HepG2 (cell line): ENCODE data around the gene SGPP1. TPM values are rescaled to one million over a fixed set of nuclear protein-coding genes. Genes with fewer than 3 reads are reported as not detected.

Experiments
- ARNTL ChIP-seq: sonication (generic); formaldehyde crosslinking; IDR thresholded peaks from 2 replicates; pipeline ENCODE4 v1.4.0; 2020; ENCODE audit warnings: mild to moderate bottlenecking, missing genetic modification reagents
- ETV5 ChIP-seq: IDR thresholded peaks from 2 replicates; pipeline ENCODE4 v1.6.1; 2018; ENCODE audit warnings: missing biosample characterization, missing genetic modification reagents, inconsistent platforms, borderline replicate concordance
- GABPB1 ChIP-seq: IDR thresholded peaks from 2 replicates; pipeline ENCODE4 v1.6.1; 2016; ENCODE audit warnings: mild to moderate bottlenecking, missing genetic modification reagents, moderate library complexity, missing compliant biosample characterization
- KDM1A ChIP-seq: IDR thresholded peaks from 2 replicates; pipeline ENCODE4 v1.6.1; 2016; ENCODE audit warnings: missing compliant biosample characterization
- POLR2A ChIP-seq, 2 experiments: IDR thresholded peaks; 2 replicates each; pipeline ENCODE4 v1.6.1; 2011; ENCODE audit warnings: low read depth in 2 of 2, low read length in 2 of 2, mild to moderate bottlenecking in 1 of 2, moderate library complexity in 1 of 2; ENCODE audit not compliant: insufficient read depth in 1 of 2
- PRPF4 ChIP-seq: fragments of 200-400 bp; formaldehyde crosslinking; IDR thresholded peaks from 2 replicates; pipeline ENCODE4 v1.6.1; 2016; ENCODE audit warnings: low read length, low read depth; ENCODE audit not compliant: poor library complexity, severe bottlenecking
- SP1 ChIP-seq, 2 experiments: fragments of 450-650 bp in 1 of 2; sonication (generic) in 1 of 2; formaldehyde crosslinking in 1 of 2; IDR thresholded peaks; 2 replicates each; pipeline versions ENCODE4 v1.4.0 to v1.6.1; 2016 to 2020; ENCODE audit warnings: missing genetic modification reagents in 1 of 2
- SP5 ChIP-seq: IDR thresholded peaks from 2 replicates; pipeline ENCODE4 v1.6.1; 2016; ENCODE audit warnings: low read depth, borderline replicate concordance
- TEAD2 ChIP-seq: sonication (generic); formaldehyde crosslinking; IDR thresholded peaks from 2 replicates; pipeline ENCODE4 v1.9.0; 2021; ENCODE audit warnings: missing genetic modification reagents
- THYN1 ChIP-seq: sonication (generic); formaldehyde crosslinking; IDR thresholded peaks from 2 replicates; pipeline ENCODE4 v1.8.1; 2023; ENCODE audit warnings: low read depth, mild to moderate bottlenecking, moderate library complexity, missing genetic modification reagents, borderline replicate concordance
- TMF1 ChIP-seq: sonication (generic); formaldehyde crosslinking; IDR thresholded peaks from 2 replicates; pipeline ENCODE4 v1.8.1; 2022; ENCODE audit warnings: low read depth, missing genetic modification reagents
- ZFP36 ChIP-seq: fragments of 150-350 bp; IDR thresholded peaks from 2 replicates; pipeline ENCODE4 v1.6.1; 2018; ENCODE audit warnings: borderline replicate concordance, low read length, low read depth; ENCODE audit not compliant: partially characterized antibody
- ZNF143 ChIP-seq: sonication (generic); formaldehyde crosslinking; IDR thresholded peaks from 2 replicates; pipeline ENCODE4 v1.4.0; 2020; ENCODE audit warnings: missing genetic modification reagents
- ZNF335 ChIP-seq: sonication (generic); formaldehyde crosslinking; IDR thresholded peaks from 2 replicates; pipeline ENCODE4 v1.4.0; 2020; ENCODE audit warnings: missing genetic modification reagents
- ZNF367 ChIP-seq: sonication (generic); formaldehyde crosslinking; IDR thresholded peaks from 2 replicates; pipeline ENCODE4 v1.4.0; 2020; ENCODE audit warnings: missing genetic modification reagents, borderline replicate concordance
- ZNF460 ChIP-seq: sonication (generic); formaldehyde crosslinking; IDR thresholded peaks from 2 replicates; pipeline ENCODE4 v1.5.1; 2020; ENCODE audit warnings: missing genetic modification reagents, mild to moderate bottlenecking, borderline replicate concordance
- ZNF766 ChIP-seq: sonication (generic); formaldehyde crosslinking; IDR thresholded peaks from 2 replicates; pipeline ENCODE4 v1.5.0; 2020; ENCODE audit warnings: missing genetic modification reagents, borderline replicate concordance
- polyA plus RNA-seq, 8 experiments: library from polyadenylated mRNA; depleted of rRNA in 3 of 8; stranded (reverse) in 7 of 8; unstranded in 1 of 8; fragments of >200 nt; fragmentation: Illumina TruSeq in 4 of 8; extraction: Trizol in 4 of 8; gene quantifications; 2 replicates each; pipeline versions ENCODE4 v1.2.1 to v1.2.3, GENCODE V29; 2011 to 2016; ENCODE audit warnings: low read depth in 4 of 8, missing spikeins in 1 of 8, mixed read lengths in 1 of 8; ENCODE audit not compliant: insufficient read depth in 1 of 8
- total RNA-seq, 5 experiments: library from RNA; depleted of rRNA; stranded (reverse); fragments of >200 nt; fragmentation: Illumina TruSeq; extraction: Trizol; gene quantifications; 2 replicates each; pipeline ENCODE4 v1.2.3, GENCODE V29; 2016; ENCODE audit warnings: low read depth in 1 of 5
- TF ChIP-seq, protein P1 (sequence below): sonication (generic); formaldehyde crosslinking; IDR thresholded peaks from 2 replicates; pipeline ENCODE4 v1.4.0; 2020; ENCODE audit warnings: mild to moderate bottlenecking, missing genetic modification reagents, borderline replicate concordance
- TF ChIP-seq, protein P2 (sequence below), 2 experiments: sonication (generic) in 1 of 2; formaldehyde crosslinking in 1 of 2; IDR thresholded peaks; 2 replicates each; pipeline versions ENCODE4 v1.4.0 to v1.6.1; 2016 to 2020; ENCODE audit warnings: borderline replicate concordance in 1 of 2, low read depth in 1 of 2, mild to moderate bottlenecking in 1 of 2, missing genetic modification reagents in 1 of 2
- TF ChIP-seq, protein P3 (sequence below): IDR thresholded peaks from 2 replicates; pipeline ENCODE4 v1.6.1; 2016; ENCODE audit warnings: low read depth, control low read depth
- TF ChIP-seq, protein P4 (sequence below): sonication (generic); formaldehyde crosslinking; IDR thresholded peaks from 2 replicates; pipeline ENCODE4 v1.8.0; 2022; ENCODE audit warnings: mild to moderate bottlenecking, missing genetic modification reagents, moderate library complexity

Gene SGPP1
- total and polyA plus RNA-seq, 2 of the 13 experiments (the other 11 are each of a cell fraction or from before 2014, with no cell fraction given) = 6.4 to 6.8 TPM

DNA sequence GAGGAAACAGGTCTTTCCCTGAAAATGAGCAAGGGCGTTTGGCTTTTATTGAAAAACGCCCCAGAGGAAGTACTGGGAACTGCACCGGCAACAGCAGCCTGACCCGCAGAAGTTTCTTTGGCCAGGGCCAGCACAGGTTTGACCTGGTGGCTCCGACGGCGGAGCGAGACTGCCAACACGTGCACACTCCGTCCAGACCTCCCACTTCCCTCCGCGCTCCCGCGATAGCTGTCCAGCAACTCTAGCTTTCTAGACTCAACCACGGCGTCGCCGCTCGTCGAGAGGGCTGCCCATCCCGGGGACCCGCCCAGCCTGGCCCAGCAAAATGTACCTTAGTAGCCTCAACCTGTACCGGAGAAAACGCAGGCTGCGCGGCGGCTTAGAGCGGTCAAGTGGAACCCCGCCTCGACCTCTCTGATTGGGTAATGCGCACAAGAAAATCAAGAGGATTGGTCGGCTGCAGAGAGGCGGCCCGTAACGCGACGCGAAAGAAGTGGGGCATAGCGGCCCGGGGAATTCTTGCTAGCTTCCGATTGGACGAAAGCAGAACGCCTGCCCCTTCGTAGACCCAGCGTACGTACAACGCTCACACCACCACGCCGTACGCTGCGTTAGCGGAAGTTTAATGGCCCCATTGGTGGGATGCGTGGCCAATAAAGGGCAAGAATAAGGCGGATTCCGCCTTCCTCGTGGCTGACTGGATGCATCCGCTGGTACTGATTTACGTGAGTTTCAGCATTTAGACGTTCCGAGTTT lies 86.2 kb downstream of the SGPP1 start, which contains the start of gene WDR89 (continued):
- TF ChIP-seq ARNTL (CRISPR knock-in tag) (peak; percentile 48), ETV5 (peak; percentile 28; the same call in 1 of the 2 replicates), ZNF367 (CRISPR knock-in tag) (peak; percentile 92; the same call in 1 of the 2 replicates), TEAD2 (CRISPR knock-in tag) (peak; percentile 93; the same call in 1 of the 2 replicates), SP5 (CRISPR knock-in tag) (peak; percentile 30; the same call in 1 of the 2 replicates), ZNF143 (CRISPR knock-in tag) (no peak), ZNF766 (CRISPR knock-in tag) (peak; percentile 91; the same call in 1 of the 2 replicates), TMF1 (CRISPR knock-in tag) (peak; percentile 66), ZNF460 (CRISPR knock-in tag) (no peak), ZNF335 (CRISPR knock-in tag) (peak; percentile 75), SP1 (IDR thresholded peaks at IDR 0.05) (no peak), SP1 (CRISPR knock-in tag; IDR thresholded peaks at IDR 0.05) (peak; percentile 56), ZFP36 (no peak), THYN1 (CRISPR knock-in tag) (no peak), PRPF4 (no peak), KDM1A (0 out of 2 replicates have a peak, but pooled peaks have one; percentile 45), GABPB1 (peak; percentile 92), POLR2A (IDR thresholded peaks at IDR 0.05; ENCODE audit: insufficient read depth in 1 of 2, low read depth in 2 of 2, low read length in 2 of 2) (peak; percentile 75 to 91)
- TF ChIP-seq, protein P1, sequence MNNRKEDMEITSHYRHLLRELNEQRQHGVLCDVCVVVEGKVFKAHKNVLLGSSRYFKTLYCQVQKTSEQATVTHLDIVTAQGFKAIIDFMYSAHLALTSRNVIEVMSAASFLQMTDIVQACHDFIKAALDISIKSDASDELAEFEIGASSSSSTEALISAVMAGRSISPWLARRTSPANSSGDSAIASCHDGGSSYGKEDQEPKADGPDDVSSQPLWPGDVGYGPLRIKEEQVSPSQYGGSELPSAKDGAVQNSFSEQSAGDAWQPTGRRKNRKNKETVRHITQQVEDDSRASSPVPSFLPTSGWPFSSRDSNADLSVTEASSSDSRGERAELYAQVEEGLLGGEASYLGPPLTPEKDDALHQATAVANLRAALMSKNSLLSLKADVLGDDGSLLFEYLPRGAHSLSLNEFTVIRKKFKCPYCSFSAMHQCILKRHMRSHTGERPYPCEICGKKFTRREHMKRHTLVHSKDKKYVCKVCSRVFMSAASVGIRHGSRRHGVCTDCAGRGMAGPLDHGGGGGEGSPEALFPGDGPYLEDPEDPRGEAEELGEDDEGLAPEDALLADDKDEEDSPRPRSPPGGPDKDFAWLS (CRISPR knock-in tag) = no peak
- TF ChIP-seq, protein P2, sequence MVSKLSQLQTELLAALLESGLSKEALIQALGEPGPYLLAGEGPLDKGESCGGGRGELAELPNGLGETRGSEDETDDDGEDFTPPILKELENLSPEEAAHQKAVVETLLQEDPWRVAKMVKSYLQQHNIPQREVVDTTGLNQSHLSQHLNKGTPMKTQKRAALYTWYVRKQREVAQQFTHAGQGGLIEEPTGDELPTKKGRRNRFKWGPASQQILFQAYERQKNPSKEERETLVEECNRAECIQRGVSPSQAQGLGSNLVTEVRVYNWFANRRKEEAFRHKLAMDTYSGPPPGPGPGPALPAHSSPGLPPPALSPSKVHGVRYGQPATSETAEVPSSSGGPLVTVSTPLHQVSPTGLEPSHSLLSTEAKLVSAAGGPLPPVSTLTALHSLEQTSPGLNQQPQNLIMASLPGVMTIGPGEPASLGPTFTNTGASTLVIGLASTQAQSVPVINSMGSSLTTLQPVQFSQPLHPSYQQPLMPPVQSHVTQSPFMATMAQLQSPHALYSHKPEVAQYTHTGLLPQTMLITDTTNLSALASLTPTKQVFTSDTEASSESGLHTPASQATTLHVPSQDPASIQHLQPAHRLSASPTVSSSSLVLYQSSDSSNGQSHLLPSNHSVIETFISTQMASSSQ (IDR thresholded peaks at IDR 0.05; ENCODE audit: low read depth) = peak; percentile 15; the same call in 1 of the 2 replicates
- TF ChIP-seq, protein P2 (CRISPR knock-in tag; IDR thresholded peaks at IDR 0.05; ENCODE audit: borderline replicate concordance) = no peak
- TF ChIP-seq, protein P3, sequence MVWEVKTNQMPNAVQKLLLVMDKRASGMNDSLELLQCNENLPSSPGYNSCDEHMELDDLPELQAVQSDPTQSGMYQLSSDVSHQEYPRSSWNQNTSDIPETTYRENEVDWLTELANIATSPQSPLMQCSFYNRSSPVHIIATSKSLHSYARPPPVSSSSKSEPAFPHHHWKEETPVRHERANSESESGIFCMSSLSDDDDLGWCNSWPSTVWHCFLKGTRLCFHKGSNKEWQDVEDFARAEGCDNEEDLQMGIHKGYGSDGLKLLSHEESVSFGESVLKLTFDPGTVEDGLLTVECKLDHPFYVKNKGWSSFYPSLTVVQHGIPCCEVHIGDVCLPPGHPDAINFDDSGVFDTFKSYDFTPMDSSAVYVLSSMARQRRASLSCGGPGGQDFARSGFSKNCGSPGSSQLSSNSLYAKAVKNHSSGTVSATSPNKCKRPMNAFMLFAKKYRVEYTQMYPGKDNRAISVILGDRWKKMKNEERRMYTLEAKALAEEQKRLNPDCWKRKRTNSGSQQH (CRISPR knock-in tag) = 0 out of 2 replicates have a peak, but pooled peaks have one; percentile 73
- TF ChIP-seq, protein P4, sequence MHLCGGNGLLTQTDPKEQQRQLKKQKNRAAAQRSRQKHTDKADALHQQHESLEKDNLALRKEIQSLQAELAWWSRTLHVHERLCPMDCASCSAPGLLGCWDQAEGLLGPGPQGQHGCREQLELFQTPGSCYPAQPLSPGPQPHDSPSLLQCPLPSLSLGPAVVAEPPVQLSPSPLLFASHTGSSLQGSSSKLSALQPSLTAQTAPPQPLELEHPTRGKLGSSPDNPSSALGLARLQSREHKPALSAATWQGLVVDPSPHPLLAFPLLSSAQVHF (CRISPR knock-in tag) = peak; percentile 61; the same call in 1 of the 2 replicates
